Measurements from ENCODE around the gene TOR1AIP1. TPM values are rescaled to one million over a fixed set of nuclear protein-coding genes. Genes with fewer than 3 reads are reported as not detected.

The TOR1AIP1 gene
- total RNA-seq, 1 donor from 2014 or later, result 43.0 TPM

DNA sequence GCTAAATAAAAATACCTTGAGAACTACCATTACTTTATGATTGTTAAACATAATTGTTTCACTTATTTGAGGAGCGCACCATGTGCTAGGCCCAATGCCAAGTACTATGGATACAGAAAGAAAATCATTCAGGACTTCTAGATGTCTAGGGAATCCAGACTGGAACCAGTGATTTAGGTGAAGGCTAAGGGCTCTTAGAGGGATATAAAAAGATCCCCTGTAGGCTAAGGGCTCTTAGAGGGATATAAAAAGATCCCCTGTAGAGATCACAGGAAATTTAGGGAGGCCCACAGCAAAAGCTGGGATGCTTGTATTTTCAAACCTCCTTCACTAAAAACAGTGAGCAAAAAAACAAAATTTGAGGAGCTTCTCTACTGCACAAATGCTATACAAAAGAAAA lies 11.2 kb upstream of the TOR1AIP1 start:
- DNase-seq (ENCODE audit: low read depth), result no peak
- TF ChIP-seq, protein P1, sequence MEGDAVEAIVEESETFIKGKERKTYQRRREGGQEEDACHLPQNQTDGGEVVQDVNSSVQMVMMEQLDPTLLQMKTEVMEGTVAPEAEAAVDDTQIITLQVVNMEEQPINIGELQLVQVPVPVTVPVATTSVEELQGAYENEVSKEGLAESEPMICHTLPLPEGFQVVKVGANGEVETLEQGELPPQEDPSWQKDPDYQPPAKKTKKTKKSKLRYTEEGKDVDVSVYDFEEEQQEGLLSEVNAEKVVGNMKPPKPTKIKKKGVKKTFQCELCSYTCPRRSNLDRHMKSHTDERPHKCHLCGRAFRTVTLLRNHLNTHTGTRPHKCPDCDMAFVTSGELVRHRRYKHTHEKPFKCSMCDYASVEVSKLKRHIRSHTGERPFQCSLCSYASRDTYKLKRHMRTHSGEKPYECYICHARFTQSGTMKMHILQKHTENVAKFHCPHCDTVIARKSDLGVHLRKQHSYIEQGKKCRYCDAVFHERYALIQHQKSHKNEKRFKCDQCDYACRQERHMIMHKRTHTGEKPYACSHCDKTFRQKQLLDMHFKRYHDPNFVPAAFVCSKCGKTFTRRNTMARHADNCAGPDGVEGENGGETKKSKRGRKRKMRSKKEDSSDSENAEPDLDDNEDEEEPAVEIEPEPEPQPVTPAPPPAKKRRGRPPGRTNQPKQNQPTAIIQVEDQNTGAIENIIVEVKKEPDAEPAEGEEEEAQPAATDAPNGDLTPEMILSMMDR (IDR thresholded peaks at IDR 0.05; ENCODE audit: insufficient read depth, low read length, poor library complexity, severe bottlenecking), result no peak
- Histone ChIP-seq H3K4me3 (ENCODE audit: low read depth, low read length) (no peak overlapping the region), H3K36me3 (ENCODE audit: control insufficient read depth, insufficient read depth, low read length) (no peaks in the 10 kb centered on the region), H3K27me3 (ENCODE audit: control insufficient read depth, insufficient read depth, low read length) (no peaks in the 10 kb centered on the region)

DNA sequence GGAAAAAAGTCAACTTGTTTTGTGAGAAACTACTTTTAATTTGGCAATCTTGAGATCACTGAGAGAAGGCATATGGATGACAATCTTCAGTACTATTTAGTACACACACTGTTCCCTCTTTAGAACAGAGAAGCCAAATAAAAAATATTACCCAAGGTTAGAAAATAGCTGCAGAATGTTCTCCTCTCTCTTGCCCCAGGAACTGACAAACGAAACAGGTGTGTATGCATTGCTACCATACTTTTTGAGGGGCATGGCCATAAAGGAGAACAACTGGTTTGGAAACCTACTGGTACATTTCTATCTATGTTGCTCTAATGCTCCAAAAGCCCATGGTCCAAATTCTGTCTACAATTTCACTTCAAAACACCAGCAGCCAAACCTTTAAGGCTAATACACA lies 10.1 kb upstream of the TOR1AIP1 start:
- Histone ChIP-seq H3K36me3 (ENCODE audit: control insufficient read depth, insufficient read depth, low read length) (no peaks in the 10 kb centered on the region), H3K27me3 (ENCODE audit: control insufficient read depth, insufficient read depth, low read length) (no peaks in the 10 kb centered on the region), H3K4me3 (ENCODE audit: low read depth, low read length) (no peak overlapping the region)
- DNase-seq (ENCODE audit: low read depth), result no peak
- TF ChIP-seq, protein P1 (IDR thresholded peaks at IDR 0.05; ENCODE audit: insufficient read depth, low read length, poor library complexity, severe bottlenecking), result no peak

DNA sequence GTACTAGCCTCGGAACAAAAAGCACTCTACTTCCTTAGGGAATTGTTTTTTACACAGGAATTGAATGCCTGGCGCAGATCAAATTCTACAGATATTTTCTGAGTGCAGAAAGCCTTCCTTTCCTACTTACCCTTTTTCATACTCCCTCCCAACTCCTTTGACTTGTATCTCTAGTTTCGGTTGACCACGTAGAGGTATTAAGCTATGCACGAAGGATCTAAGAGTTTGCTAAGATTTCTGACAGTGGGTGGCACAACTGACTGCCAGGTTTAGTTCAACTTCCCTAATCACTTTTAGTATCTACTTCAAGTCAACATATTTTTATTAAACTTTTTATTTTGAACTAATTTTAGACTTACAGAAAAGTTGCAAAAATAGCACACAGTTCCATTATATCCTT lies 9.5 kb upstream of the TOR1AIP1 start:
- Histone ChIP-seq H3K27me3 (ENCODE audit: control insufficient read depth, insufficient read depth, low read length) (no peaks in the 10 kb centered on the region), H3K36me3 (ENCODE audit: control insufficient read depth, insufficient read depth, low read length) (no peaks in the 10 kb centered on the region), H3K4me3 (ENCODE audit: low read depth, low read length) (no peak overlapping the region)
- TF ChIP-seq, protein P1 (IDR thresholded peaks at IDR 0.05; ENCODE audit: insufficient read depth, low read length, poor library complexity, severe bottlenecking), result no peak
- DNase-seq (ENCODE audit: low read depth), result no peak

DNA sequence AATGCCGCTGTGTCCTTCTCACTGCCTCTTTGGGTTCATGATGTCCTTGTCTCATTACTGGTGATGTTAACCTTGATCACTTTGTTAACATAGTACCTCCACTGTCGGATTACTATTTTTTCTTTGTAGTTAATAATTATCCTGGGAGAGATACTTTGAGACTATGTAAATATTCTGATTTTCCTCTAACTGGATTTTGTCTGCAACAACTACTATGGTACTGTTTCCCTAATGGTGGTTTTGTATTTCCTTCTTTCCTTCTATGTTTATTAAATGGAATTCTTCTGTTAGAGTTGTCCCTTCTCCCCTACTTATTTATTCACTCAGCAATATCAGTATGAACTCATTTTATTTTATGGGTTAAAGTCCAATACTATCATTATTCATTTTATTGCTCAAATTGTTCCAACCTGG lies 8.6 kb upstream of the TOR1AIP1 start:
- Histone ChIP-seq H3K27me3 (ENCODE audit: control insufficient read depth, insufficient read depth, low read length) (no peaks in the 10 kb centered on the region), H3K36me3 (ENCODE audit: control insufficient read depth, insufficient read depth, low read length) (no peaks in the 10 kb centered on the region), H3K4me3 (ENCODE audit: low read depth, low read length) (no peak overlapping the region)
- DNase-seq (ENCODE audit: low read depth), result no peak
- TF ChIP-seq, protein P1 (IDR thresholded peaks at IDR 0.05; ENCODE audit: insufficient read depth, low read length, poor library complexity, severe bottlenecking), result no peak

DNA sequence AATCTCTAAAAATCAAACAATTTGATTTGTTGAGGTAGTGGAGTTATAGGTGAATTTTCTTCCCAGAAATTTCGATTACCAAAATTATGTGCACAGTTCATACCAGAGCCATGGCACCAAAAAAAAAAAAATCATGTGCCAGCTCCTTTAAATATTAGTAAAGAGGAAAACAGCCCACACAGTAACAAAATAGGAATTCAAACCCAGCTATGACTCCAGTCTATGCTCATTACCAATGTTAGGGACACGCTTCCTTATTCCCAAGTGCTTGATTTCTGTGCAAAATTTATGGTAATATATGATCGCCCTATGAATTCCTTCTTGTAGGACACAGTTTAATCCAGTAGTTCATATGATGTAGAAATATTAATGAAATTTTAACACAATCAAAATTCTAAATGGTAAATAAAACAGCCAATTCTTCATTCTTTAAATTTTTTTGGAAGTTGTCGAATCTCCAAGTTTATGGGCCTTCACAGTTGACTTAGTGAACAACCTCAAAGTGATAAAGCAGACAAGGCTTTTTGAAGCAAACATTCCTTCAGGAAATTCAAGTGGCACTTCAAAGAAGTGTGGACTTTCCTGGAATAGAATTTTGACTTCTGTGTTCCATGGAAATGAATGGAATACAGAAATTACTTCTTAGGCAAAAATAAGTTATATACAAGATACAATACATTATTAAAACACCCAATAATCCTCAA lies 6.3 kb upstream of the TOR1AIP1 start:
- no peak overlapping the region for H3K4me3 ChIP-seq (ENCODE audit: low read depth, low read length)
- DNase-seq (ENCODE audit: low read depth), result no peak
- no peaks in the 10 kb centered on the region for H3K27me3 ChIP-seq (ENCODE audit: control insufficient read depth, insufficient read depth, low read length)
- TF ChIP-seq, protein P1 (IDR thresholded peaks at IDR 0.05; ENCODE audit: insufficient read depth, low read length, poor library complexity, severe bottlenecking), result no peak
- H3K36me3 ChIP-seq (ENCODE audit: control insufficient read depth, insufficient read depth, low read length), result no peaks in the 10 kb centered on the region

DNA sequence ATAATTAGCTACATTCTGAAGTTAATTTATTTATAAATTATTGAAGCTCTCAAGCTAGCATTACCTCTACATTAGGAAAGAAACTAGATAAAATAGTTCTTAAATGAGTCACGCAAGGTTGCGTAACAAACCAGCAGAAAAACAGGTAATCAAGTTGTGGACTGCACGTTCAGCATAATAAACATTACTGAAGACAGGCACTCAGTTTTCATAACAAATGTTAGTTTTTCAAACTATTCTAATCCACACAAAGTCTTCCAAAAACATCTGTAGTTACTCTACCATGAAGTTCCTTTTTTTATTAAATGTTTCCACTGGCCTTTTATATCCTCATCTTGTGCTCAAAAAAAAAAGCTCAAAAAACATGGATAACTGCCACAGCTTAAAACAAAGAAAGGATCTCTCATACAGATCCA lies 5.8 kb upstream of the TOR1AIP1 start:
- Histone ChIP-seq H3K27me3 (ENCODE audit: control insufficient read depth, insufficient read depth, low read length) (no peaks in the 10 kb centered on the region), H3K4me3 (ENCODE audit: low read depth, low read length) (peak overlapping the region; percentile 89), H3K36me3 (ENCODE audit: control insufficient read depth, insufficient read depth, low read length) (no peaks in the 10 kb centered on the region)
- DNase-seq (ENCODE audit: low read depth), result peak; percentile 26
- TF ChIP-seq, protein P1 (IDR thresholded peaks at IDR 0.05; ENCODE audit: insufficient read depth, low read length, poor library complexity, severe bottlenecking), result no peak
